Gastroesophageal sphincter (tissue), 3 donors: Measurements from ENCODE around the gene TSPEAR.

ENCODE experiments used
- CTCF ChIP-seq, 4 experiments: fragments of 200-600 bp in 2 of 4; fragments of 450-650 bp in 2 of 4; sonication (generic) in 1 of 4; IDR thresholded peaks; one replicate each; pipeline ENCODE4 v1.5.1; 2017 to 2019; ENCODE audit warnings: antibody characterized with exemption in 4 of 4, mild to moderate bottlenecking in 2 of 4, moderate library complexity in 2 of 4
- EP300 ChIP-seq: sonication (generic); formaldehyde crosslinking; IDR thresholded peaks from one replicate; pipeline ENCODE4 v1.6.1; 2017; ENCODE audit warnings: antibody characterized with exemption, mild to moderate bottlenecking
- POLR2A ChIP-seq, 2 donors: fragments of 450-650 bp; IDR thresholded peaks; one replicate each; pipeline ENCODE4 v1.6.1; 2017; ENCODE audit warnings: antibody characterized with exemption in 2 of 2, mild to moderate bottlenecking in 2 of 2, moderate library complexity in 1 of 2

DNA sequence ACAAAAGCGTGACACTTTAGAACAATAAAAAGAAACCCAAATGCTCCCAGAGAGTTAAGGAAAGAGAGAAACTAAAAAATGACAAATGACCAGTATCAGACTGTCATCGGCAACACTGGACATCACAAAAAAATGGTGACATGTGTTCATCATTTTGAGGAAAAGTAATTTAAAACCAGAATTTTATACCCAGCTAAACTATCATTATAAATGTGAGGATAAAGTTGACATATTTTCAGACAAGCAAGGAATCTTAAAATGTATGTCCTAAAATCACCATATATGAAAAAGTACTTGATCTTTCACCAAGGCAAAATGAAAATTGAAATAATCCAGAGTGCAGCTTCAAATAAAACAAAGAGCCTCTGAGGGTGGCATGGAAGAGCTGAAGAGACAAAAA is 66.5 kb downstream of the TSPEAR start:
- TF ChIP-seq CTCF (IDR thresholded peaks at IDR 0.05) (no peak), POLR2A (IDR thresholded peaks at IDR 0.05) (no peak), EP300 (no peak)
